Psoas muscle (tissue), 8 donors: Measurements from ENCODE around the gene MAPKAP1. TPM values are rescaled to one million over a fixed set of nuclear protein-coding genes. Genes with fewer than 3 reads are reported as not detected.

ENCODE experiments used
- ATAC-seq, 4 donors: fragments of 200-7000 bp; cut with Tn5 transposase; one replicate each; pipeline ENCODE4 v1.9.1; 2020; ENCODE audit warnings: moderate library complexity in 3 of 4, mild to moderate bottlenecking in 2 of 4
- DNase-seq, 2 donors: peaks; one replicate each; pipeline ENCODE4 v3.0.0-alpha.2; 2020
- H3K27ac ChIP-seq: fragments of 200-600 bp; one replicate; pipeline ENCODE4 v1.8.0; 2022
- H3K27me3 ChIP-seq, 3 donors: fragments of 200-600 bp in 1 of 3; one replicate each; pipeline versions ENCODE4 v1.6.1 to v1.8.0; 2013 to 2022; ENCODE audit warnings: low read length in 2 of 3, mild to moderate bottlenecking in 2 of 3, moderate library complexity in 1 of 3; ENCODE audit not compliant: insufficient read depth in 3 of 3
- H3K36me3 ChIP-seq, 2 donors: fragments of 200-600 bp in 1 of 2; one replicate each; pipeline versions ENCODE4 v1.6.1 to v1.8.0; 2013 to 2022; ENCODE audit warnings: low read depth in 1 of 2, mild to moderate bottlenecking in 1 of 2, moderate library complexity in 1 of 2; ENCODE audit not compliant: insufficient read depth in 1 of 2
- H3K4me1 ChIP-seq: fragments of 200-600 bp; one replicate; pipeline ENCODE4 v1.8.0; 2022
- H3K4me3 ChIP-seq: fragments of 200-600 bp; one replicate; pipeline ENCODE4 v1.8.0; 2022; ENCODE audit warnings: mild to moderate bottlenecking
- H3K9me3 ChIP-seq: fragments of 200-600 bp; one replicate; pipeline ENCODE4 v1.8.0; 2022
- WGBS, 3 donors: extraction: QIAGEN DNeasy Blood & Tissue Kit; methylation state at CpG; one replicate each; pipeline versions ENCODE4 v1.1.6 to v1.1.7; 2013; 5-methylcytosine and 5-hydroxymethylcytosine counted together
- intact Hi-C, 2 donors: fragments of 100-400 bp; cut with DNase I; formaldehyde crosslinking; loops; one replicate each; pipeline versions ENCODE4 v1.11.0 to v1.14.2; 2022
- polyA plus RNA-seq, 3 donors: library from polyadenylated mRNA; stranded (reverse); fragments of 200-250 nt; gene quantifications; one replicate each; pipeline ENCODE4 v1.2.3, GENCODE V29; 2013
- total RNA-seq, 4 donors: library from RNA; stranded (reverse); fragmentation: NEBNext Ultra II Directional in 2 of 4; extraction: Animal tissue kit (Norgen Biotek cat#: 25700) in 2 of 4; gene quantifications; one replicate each; pipeline versions ENCODE4 v1.2.1 to v1.2.4, GENCODE V29; 2021 to 2023
- TF ChIP-seq, protein P1 (sequence below): fragments of 200-600 bp; IDR thresholded peaks from one replicate; pipeline ENCODE4 v1.8.0; 2022; ENCODE audit warnings: antibody characterized with exemption
- donor health status: healthy with polysubstance abuse.
- donor health status: DM: no; HTN: no; CAD: no; lungs with moderate emphysema.
- donor health status: Bipolar disorder and iron deficiency.
- donor health status: healthy.
- donor health status: DM: yes; HTN: yes; CAD: no.
- donor health status: DM: no; HTN: no; CAD: no.
- donor health status: DM: no; HTN: no; CAD: no.
- donor health status: DM: yes; HTN: yes; CAD: no.

The MAPKAP1 gene
- total and polyA plus RNA-seq, 7 donors = 64.2 to 124 (median 90.4) TPM

DNA sequence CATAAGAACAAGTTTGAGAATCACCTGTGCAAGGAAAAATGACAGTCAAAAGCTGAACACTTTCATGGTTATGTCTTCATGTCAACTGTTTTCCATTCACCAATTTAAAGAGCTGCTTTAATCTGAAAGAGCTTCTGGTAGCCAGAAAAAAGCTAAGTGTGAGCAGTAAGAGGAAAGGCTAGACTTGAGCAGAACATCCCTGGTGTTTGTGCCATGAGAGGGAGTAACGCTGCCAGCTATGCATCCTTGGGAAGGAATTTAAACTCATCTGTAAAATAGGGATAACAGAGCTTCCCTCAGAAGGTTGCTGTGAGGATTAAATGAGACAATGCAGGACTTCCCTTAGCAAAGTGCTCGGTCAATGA lies 193.7 kb downstream of the MAPKAP1 start:
- DNase-seq (no peak), ATAC-seq (peak in 1 of 4 donors; percentile 13)
- Histone ChIP-seq H3K27ac (peak overlapping the region; percentile 7), H3K4me3 (peak overlapping the region; percentile 32), H3K36me3 (no peaks in the 10 kb centered on the region), H3K9me3 (no peaks in the 10 kb centered on the region), H3K27me3 (no peaks in the 10 kb centered on the region), H3K4me1 (peaks cover 25% of the 10 kb centered on the region)
- intact Hi-C loops = no loop called here
- 37 to 70% (median 50%) methylated on average over 2 of the region's 2 CpGs for WGBS, 3 donors
- TF ChIP-seq, protein P1, sequence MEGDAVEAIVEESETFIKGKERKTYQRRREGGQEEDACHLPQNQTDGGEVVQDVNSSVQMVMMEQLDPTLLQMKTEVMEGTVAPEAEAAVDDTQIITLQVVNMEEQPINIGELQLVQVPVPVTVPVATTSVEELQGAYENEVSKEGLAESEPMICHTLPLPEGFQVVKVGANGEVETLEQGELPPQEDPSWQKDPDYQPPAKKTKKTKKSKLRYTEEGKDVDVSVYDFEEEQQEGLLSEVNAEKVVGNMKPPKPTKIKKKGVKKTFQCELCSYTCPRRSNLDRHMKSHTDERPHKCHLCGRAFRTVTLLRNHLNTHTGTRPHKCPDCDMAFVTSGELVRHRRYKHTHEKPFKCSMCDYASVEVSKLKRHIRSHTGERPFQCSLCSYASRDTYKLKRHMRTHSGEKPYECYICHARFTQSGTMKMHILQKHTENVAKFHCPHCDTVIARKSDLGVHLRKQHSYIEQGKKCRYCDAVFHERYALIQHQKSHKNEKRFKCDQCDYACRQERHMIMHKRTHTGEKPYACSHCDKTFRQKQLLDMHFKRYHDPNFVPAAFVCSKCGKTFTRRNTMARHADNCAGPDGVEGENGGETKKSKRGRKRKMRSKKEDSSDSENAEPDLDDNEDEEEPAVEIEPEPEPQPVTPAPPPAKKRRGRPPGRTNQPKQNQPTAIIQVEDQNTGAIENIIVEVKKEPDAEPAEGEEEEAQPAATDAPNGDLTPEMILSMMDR = no peak

GRCh38 chr9:125511789-125512660 lies 195.0 kb downstream of the MAPKAP1 start:
- peaks cover 25% of the 10 kb centered on the region for H3K4me1 ChIP-seq
- H3K36me3 ChIP-seq = no peaks in the 10 kb centered on the region
- ATAC-seq (no peak), DNase-seq (no peak)
- intact Hi-C loops = no loop called here
- TF ChIP-seq, protein P1 = no peak
- no peaks in the 10 kb centered on the region for H3K9me3 ChIP-seq
- no peak overlapping the region for H3K27ac ChIP-seq
- H3K4me3 ChIP-seq = no peak overlapping the region
- no peaks in the 10 kb centered on the region for H3K27me3 ChIP-seq
- whole genome bisulfite sequencing, 3 donors = 58 to 72% (median 59%) methylated on average over 18 of the region's 18 CpGs

- peaks cover 25% of the 10 kb centered on the region for H3K4me1 ChIP-seq
- no peak overlapping the region for H3K27ac ChIP-seq
- DNase-seq (no peak), ATAC-seq (no peak)
- TF ChIP-seq, protein P1 = no peak
- no peak overlapping the region for H3K4me3 ChIP-seq
- intact Hi-C loops = no loop called here
- WGBS, 3 donors = 24 to 52% (median 38%) methylated on average over 1 of the region's 1 CpG
- no peaks in the 10 kb centered on the region for H3K9me3 ChIP-seq
- peaks cover 0 to 2% of the 10 kb centered on the region in 2 donors for H3K36me3 ChIP-seq
- no peaks in the 10 kb centered on the region for H3K27me3 ChIP-seq
Measured at GRCh38 chr9:125510980-125511379, 196.0 kb downstream of the MAPKAP1 start.

- DNase-seq (no peak), ATAC-seq (peak in 3 of 4 donors; percentile 48 to 66 (median 52))
- no peak overlapping the region for H3K27ac ChIP-seq
- H3K27me3 ChIP-seq = no peaks in the 10 kb centered on the region
- TF ChIP-seq, protein P1 = no peak
- no peak overlapping the region for H3K4me3 ChIP-seq
- intact Hi-C loops = no loop called here
- peaks cover 25% of the 10 kb centered on the region for H3K4me1 ChIP-seq
- H3K36me3 ChIP-seq = peaks cover 0 to 8% of the 10 kb centered on the region in 2 donors
- no peaks in the 10 kb centered on the region for H3K9me3 ChIP-seq
- WGBS, 3 donors = 11 to 22% (median 19%) methylated on average over 5 of the region's 5 CpGs
Measured at GRCh38 chr9:125509476-125509875, 197.5 kb downstream of the MAPKAP1 start.
